DMS153 (cell line): ENCODE results near the gene FBN3.
"Not testable (repeated sequence)": the region's sequence is repeated elsewhere in the genome, so short reads cannot be mapped to it uniquely, and the experiment has no call there.

ENCODE experiments used
- DNase-seq: peaks from one replicate; lab custom pipeline; 2025; lab: John Stamatoyannopoulos, UW

The FBN3 gene

GRCh38 chr19:8149261-8150094, at the start of gene FBN3:
TSS of gene FBN3 (minus strand) at chr19:8149592. CDS start at chr19:8147480, 2,112 bp downstream.
- DNase-seq: no peak

- no peak for DNase-seq
These were observed 47.0 kb upstream of the FBN3 start for GRCh38 chr19:8196271-8196927.

GRCh38 chr19:8194528-8195267, 45.3 kb upstream of the FBN3 start:
- DNase-seq: no peak

- no peak for DNase-seq
These were observed 42.9 kb upstream of the FBN3 start for GRCh38 chr19:8192221-8192820.

GRCh38 chr19:8185343-8186068, 36.1 kb upstream of the FBN3 start:
- peak; percentile 7 for DNase-seq

- no peak for DNase-seq
These were observed 34.9 kb upstream of the FBN3 start for GRCh38 chr19:8184274-8184673.

GRCh38 chr19:8180018-8180417, 30.6 kb upstream of the FBN3 start:
- DNase-seq: no peak

- no peak for DNase-seq
These were observed 25.3 kb upstream of the FBN3 start for GRCh38 chr19:8174706-8175105.

- DNase-seq: no peak
These were observed 19.1 kb upstream of the FBN3 start for GRCh38 chr19:8168537-8168936.

GRCh38 chr19:8167985-8168384, 18.6 kb upstream of the FBN3 start:
- DNase-seq: no peak

- no peak for DNase-seq
These were observed 14.4 kb upstream of the FBN3 start for GRCh38 chr19:8163759-8164158.

- no peak for DNase-seq
These were observed 11.8 kb upstream of the FBN3 start for GRCh38 chr19:8161135-8161646.

- not testable (repeated sequence) for DNase-seq
These were observed 9.9 kb upstream of the FBN3 start for GRCh38 chr19:8159322-8159721.

GRCh38 chr19:8158411-8159074, 9.2 kb upstream of the FBN3 start:
- peak; percentile 84 for DNase-seq

GRCh38 chr19:8155318-8155717, 5.9 kb upstream of the FBN3 start:
- DNase-seq: no peak

- DNase-seq: not testable (repeated sequence)
These were observed 4.6 kb upstream of the FBN3 start for GRCh38 chr19:8154014-8154413.

- no peak for DNase-seq
These were observed 2.3 kb upstream of the FBN3 start for GRCh38 chr19:8151767-8152035.

- no peak for DNase-seq
These were observed 1.8 kb upstream of the FBN3 start for GRCh38 chr19:8150998-8151766.

GRCh38 chr19:8150178-8150865, 930 bp upstream of the FBN3 start:
- no peak for DNase-seq
